GM23338 (cell line): ENCODE measurements around the gene NFATC1.

Source experiments
- CTCF ChIP-seq, 2 experiments: fragments of 200-600 bp in 1 of 2; sonication (generic) in 1 of 2; conservative IDR thresholded peaks; 2 replicates each; pipeline versions ENCODE4 v1.5.1 to v1.6.1; 2016 to 2017; ENCODE audit warnings: antibody characterized with exemption in 2 of 2, low read depth in 2 of 2, mild to moderate bottlenecking in 2 of 2, moderate library complexity in 1 of 2
- EZH2 ChIP-seq: fragments of 200-600 bp; sonication (generic); IDR thresholded peaks from one replicate; pipeline ENCODE4 v1.8.0; 2017; ENCODE audit warnings: antibody characterized with exemption, mild to moderate bottlenecking, low read depth; ENCODE audit not compliant: unreplicated experiment
- EZH2phosphoT487 ChIP-seq: fragments of 200-600 bp; sonication (generic); IDR thresholded peaks from one replicate; pipeline ENCODE4 v1.8.1; 2018; ENCODE audit warnings: antibody characterized with exemption; ENCODE audit not compliant: unreplicated experiment
- NANOG ChIP-seq: IDR thresholded peaks from 2 replicates; pipeline ENCODE4 v1.6.1; 2016; ENCODE audit warnings: antibody characterized with exemption, borderline replicate concordance
- TF ChIP-seq, protein P1 (sequence below): IDR thresholded peaks from one replicate; pipeline ENCODE4 v1.6.1; 2018; ENCODE audit warnings: antibody characterized with exemption; ENCODE audit not compliant: unreplicated experiment

DNA sequence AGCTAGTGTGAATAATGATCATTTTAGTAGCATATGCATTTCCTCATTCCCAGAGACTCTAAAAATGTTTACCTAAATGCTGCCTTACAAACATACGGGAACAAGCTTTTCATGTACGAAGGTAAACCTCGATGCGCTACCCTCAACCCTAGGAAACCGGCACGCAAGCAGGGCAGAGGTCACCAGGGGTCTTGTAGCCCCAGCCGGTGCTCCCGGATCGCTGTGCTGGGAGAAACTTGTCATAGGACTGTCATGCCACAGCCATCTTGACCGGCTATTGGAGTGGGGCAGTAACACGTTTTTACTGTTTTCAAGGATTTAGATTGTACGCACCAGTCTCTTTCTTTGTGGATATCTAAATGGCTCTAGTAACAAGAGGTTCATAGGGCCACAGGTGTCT is 34.8 kb upstream of the NFATC1 start:
- TF ChIP-seq CTCF (conservative IDR thresholded peaks at IDR 0.05; ENCODE audit: low read depth in 2 of 2) (no peak), EZH2phosphoT487 (no peak), EZH2 (no peak), NANOG (no peak)
- TF ChIP-seq, protein P1, sequence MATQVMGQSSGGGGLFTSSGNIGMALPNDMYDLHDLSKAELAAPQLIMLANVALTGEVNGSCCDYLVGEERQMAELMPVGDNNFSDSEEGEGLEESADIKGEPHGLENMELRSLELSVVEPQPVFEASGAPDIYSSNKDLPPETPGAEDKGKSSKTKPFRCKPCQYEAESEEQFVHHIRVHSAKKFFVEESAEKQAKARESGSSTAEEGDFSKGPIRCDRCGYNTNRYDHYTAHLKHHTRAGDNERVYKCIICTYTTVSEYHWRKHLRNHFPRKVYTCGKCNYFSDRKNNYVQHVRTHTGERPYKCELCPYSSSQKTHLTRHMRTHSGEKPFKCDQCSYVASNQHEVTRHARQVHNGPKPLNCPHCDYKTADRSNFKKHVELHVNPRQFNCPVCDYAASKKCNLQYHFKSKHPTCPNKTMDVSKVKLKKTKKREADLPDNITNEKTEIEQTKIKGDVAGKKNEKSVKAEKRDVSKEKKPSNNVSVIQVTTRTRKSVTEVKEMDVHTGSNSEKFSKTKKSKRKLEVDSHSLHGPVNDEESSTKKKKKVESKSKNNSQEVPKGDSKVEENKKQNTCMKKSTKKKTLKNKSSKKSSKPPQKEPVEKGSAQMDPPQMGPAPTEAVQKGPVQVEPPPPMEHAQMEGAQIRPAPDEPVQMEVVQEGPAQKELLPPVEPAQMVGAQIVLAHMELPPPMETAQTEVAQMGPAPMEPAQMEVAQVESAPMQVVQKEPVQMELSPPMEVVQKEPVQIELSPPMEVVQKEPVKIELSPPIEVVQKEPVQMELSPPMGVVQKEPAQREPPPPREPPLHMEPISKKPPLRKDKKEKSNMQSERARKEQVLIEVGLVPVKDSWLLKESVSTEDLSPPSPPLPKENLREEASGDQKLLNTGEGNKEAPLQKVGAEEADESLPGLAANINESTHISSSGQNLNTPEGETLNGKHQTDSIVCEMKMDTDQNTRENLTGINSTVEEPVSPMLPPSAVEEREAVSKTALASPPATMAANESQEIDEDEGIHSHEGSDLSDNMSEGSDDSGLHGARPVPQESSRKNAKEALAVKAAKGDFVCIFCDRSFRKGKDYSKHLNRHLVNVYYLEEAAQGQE: no peak
